Fibroblast of villous mesenchyme (primary cell): ENCODE measurements around the gene TBC1D3I. TPM values are rescaled to one million over a fixed set of nuclear protein-coding genes. Genes with fewer than 3 reads are reported as not detected.

ENCODE experiments used
- DNase-seq: peaks from one replicate; pipeline ENCODE4 v3.0.0-alpha.2; 2010; ENCODE audit warnings: low read depth
- H3K4me3 ChIP-seq: 2 replicates; pipeline ENCODE4 v1.5.1; 2011; ENCODE audit warnings: low read depth, mild to moderate bottlenecking, low read length
- CTCF ChIP-seq: IDR thresholded peaks from 2 replicates; pipeline ENCODE4 v1.5.1; 2012; ENCODE audit warnings: low read depth, mild to moderate bottlenecking, low read length; ENCODE audit not compliant: insufficient read depth
- small RNA-seq: library from RNA; depleted of rRNA; stranded (forward); fragments of <200 nt; gene quantifications from one replicate; pipeline ENCODE3, GENCODE V24; 2012
- total RNA-seq: library from RNA; depleted of rRNA; stranded (reverse); fragments of >200 nt; gene quantifications from 2 replicates; pipeline ENCODE4 v1.2.3, GENCODE V29; 2012

The TBC1D3I gene
- total RNA-seq, 1 donor: not detected

- H3K4me3 ChIP-seq: no peak overlapping the region
- no peak for DNase-seq
- TF ChIP-seq CTCF: no peak
Observed at GRCh38 chr17:36205637-36206485, 58.5 kb downstream of the TBC1D3I start.

GRCh38 chr17:36204724-36205500 lies 59.5 kb downstream of the TBC1D3I start:
- DNase-seq: no peak
- no peak overlapping the region for H3K4me3 ChIP-seq
- TF ChIP-seq CTCF: no peak

Small RNA genes lying within 50 kb of the gene (small RNA-seq; reads per million reads assigned to genes)
- gene AC243829.3: not detected
- not detected for gene AC243829.6
- gene RF00019: not detected

Other genes starting within 250 kb of the TBC1D3I start
- gene CCL23, start 246.6 kb downstream of the TBC1D3I start, total RNA-seq: not detected in 2 replicates
- under 0.01 TPM in 1 of 2 replicates, not detected in the other for gene CCL18, start 200.3 kb downstream of the TBC1D3I start, total RNA-seq
- not detected in 2 replicates for gene CCL3, start 174.4 kb downstream of the TBC1D3I start, total RNA-seq
- gene CCL4, start 160.7 kb downstream of the TBC1D3I start, total RNA-seq: not detected in 2 replicates
- gene TBC1D3B, start 87.9 kb downstream of the TBC1D3I start, total RNA-seq: 0.43 TPM in 1 of 2 replicates, not detected in the other
- gene CCL3L1, start 67.8 kb downstream of the TBC1D3I start, total RNA-seq: not detected in 2 replicates
- not detected in 2 replicates for gene CCL4L2, start 53.5 kb downstream of the TBC1D3I start, total RNA-seq
- not detected in 2 replicates for gene TBC1D3G, start 59.3 kb upstream of the TBC1D3I start, total RNA-seq
- gene TBC1D3H, start 123.9 kb upstream of the TBC1D3I start, total RNA-seq: not detected in 2 replicates
- gene ZNHIT3, start 222.1 kb upstream of the TBC1D3I start, total RNA-seq: 15.5 and 17.7 TPM in 2 replicates